ENCODE results near the gene NCAM2. TPM values are rescaled to one million over a fixed set of nuclear protein-coding genes. Genes with fewer than 3 reads are reported as not detected.

Gene NCAM2
- total RNA-seq, 1 experiment from 2014 or later: not detected

DNA sequence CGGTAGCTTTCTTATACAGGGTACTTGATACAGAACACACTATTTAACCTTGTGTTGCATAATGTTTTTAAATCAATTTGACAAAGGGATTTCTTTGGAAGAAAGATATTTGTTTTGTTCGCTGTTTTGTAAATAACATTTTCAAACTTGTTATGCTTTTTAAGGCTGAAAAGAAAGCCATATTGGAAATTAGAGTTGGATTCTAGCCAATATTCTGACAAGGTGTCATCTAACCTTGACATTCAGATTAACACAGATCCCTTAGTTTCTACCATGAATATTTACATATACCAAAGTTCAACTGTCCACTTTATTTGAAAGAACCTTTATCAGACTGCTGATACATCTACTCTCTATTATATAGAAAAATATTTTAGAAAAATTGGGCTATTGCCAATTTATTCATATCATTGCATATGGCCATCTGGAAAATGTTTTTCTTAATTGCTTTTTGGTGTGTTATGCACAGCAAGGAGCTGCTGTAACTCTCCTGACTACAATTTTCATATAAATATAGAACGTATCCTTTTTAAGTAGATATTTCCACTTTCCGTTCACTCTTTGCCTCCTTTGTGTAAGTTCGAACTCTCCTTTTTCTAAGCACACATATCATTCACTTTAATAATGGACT, 206.3 kb downstream of the NCAM2 start:
- no peak for DNase-seq (ENCODE audit: low read depth in 1 of 2, low spot score in 2 of 2)
- Histone ChIP-seq H3K36me3 (no peaks in the 10 kb centered on the region), H3K9me3 (replicated peaks) (no peaks in the 10 kb centered on the region), H3K27me3 (replicated peaks) (no peaks in the 10 kb centered on the region), H3K27ac (no peak overlapping the region), H3K4me1 (replicated peaks) (peaks cover 16% of the 10 kb centered on the region), H3K4me3 (no peak overlapping the region)

DNA sequence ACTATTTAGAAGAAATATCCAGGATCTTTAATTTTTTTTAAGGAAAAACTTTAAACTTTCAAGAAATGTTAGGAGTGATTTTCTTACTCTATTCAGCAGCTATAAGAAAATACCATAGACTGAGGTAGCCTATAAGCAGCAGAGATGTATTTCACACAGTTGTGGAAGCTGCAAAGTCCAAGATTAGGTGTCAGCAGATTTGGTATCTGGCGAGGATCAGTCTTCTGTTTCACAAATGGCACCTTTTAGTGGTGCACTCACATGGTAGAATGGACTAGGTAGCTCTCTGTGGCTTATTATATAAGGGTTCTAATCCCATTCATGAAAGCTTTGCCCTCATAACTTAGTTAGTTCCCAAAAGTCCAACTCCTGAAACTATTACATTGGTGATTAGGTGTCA, 207.4 kb downstream of the NCAM2 start:
- no peaks in the 10 kb centered on the region for H3K9me3 ChIP-seq (replicated peaks)
- H3K27me3 ChIP-seq (replicated peaks): no peaks in the 10 kb centered on the region
- no peak overlapping the region for H3K27ac ChIP-seq
- H3K36me3 ChIP-seq: no peaks in the 10 kb centered on the region
- DNase-seq (ENCODE audit: low read depth in 1 of 2, low spot score in 2 of 2): no peak
- H3K4me3 ChIP-seq: no peak overlapping the region
- H3K4me1 ChIP-seq (replicated peaks): peaks cover 11% of the 10 kb centered on the region; the same call in 1 of the 2 replicates

DNA sequence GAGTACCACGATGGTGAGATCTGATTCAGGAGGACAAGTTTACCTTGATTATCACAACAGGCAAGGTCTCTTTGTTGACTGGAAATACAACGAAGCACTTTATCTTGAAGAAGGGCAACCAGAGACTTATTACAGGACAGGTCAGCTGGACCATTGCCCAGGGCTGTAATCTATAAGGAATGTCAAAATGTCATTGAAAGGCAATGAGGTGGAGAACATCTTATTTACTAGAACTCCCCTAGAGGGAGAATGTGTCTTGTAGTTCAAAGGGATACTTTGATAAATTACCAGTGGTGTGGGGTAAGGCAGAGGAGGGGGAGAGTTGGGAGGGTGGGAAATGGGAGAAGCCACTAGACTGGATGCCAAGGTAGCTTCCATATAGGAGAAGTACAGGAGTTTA, 212.3 kb downstream of the NCAM2 start:
- H3K27ac ChIP-seq: no peak overlapping the region
- no peaks in the 10 kb centered on the region for H3K4me1 ChIP-seq (replicated peaks)
- H3K9me3 ChIP-seq (replicated peaks): no peaks in the 10 kb centered on the region
- DNase-seq (ENCODE audit: low read depth in 1 of 2, low spot score in 2 of 2): no peak
- no peak overlapping the region for H3K4me3 ChIP-seq
- no peaks in the 10 kb centered on the region for H3K27me3 ChIP-seq (replicated peaks)
- H3K36me3 ChIP-seq: no peaks in the 10 kb centered on the region

DNA sequence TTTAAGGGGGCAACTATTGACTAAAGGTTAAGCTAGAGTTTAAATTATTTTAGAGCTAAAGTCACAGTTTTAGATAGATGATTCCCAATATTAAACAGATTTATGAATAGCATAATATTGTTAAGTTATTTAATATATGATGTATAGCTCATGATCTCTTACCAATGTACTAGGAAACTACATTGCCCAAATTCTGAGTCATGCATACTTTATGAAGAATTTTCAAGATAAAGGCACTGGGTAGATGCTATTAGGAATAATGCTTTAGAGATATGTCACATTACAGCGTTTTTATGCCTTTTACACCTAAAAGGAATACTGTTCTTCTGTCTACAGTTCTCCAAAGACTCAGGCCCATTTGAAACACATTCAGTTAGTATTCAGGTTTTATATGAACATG, 215.1 kb downstream of the NCAM2 start:
- H3K4me1 ChIP-seq (replicated peaks): no peaks in the 10 kb centered on the region
- H3K9me3 ChIP-seq (replicated peaks): no peaks in the 10 kb centered on the region
- H3K36me3 ChIP-seq: no peaks in the 10 kb centered on the region
- no peak overlapping the region for H3K27ac ChIP-seq
- DNase-seq (ENCODE audit: low read depth in 1 of 2, low spot score in 2 of 2): no peak
- no peak overlapping the region for H3K4me3 ChIP-seq
- H3K27me3 ChIP-seq (replicated peaks): no peaks in the 10 kb centered on the region

DNA sequence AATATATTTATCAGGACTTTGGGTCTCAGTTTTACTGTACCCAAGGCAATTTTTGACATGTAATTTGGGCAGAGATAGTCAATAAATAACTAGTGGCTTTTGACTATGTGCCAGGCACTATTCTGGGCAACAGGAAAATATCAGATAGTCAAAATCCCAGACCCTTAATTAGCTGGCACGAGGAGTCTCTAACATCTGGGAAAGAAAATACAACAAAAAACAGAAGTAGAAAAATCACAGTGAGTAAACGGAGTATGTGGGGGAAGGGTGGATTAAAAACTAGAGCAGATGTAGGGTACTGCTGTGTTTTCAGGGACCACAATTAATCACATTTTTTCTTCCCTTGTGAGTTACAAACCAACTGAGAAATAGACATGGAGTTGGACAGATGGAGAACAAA, 217.8 kb downstream of the NCAM2 start:
- Histone ChIP-seq H3K27ac (no peak overlapping the region), H3K4me1 (replicated peaks) (no peaks in the 10 kb centered on the region), H3K9me3 (replicated peaks) (no peaks in the 10 kb centered on the region), H3K27me3 (replicated peaks) (no peaks in the 10 kb centered on the region), H3K4me3 (no peak overlapping the region), H3K36me3 (no peaks in the 10 kb centered on the region)
- DNase-seq (ENCODE audit: low read depth in 1 of 2, low spot score in 2 of 2): no peak

DNA sequence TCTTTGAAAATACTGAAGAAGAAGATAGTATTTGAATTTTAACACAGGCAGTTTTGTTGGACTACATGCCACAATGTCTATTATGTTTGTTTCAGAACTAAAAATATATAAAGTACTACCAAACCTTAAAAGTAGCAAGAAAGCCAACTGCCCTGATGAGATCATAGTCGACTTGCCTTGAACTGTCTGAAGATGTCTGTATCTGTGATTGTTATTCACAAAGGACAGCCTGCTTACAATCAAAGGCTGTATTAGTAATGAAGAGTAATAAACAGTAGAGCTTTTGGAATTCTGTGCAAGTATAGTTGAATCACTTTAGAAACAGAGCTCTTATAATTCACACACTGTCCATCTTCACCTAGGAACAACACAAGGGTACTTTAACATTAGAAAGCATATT, 228.3 kb downstream of the NCAM2 start:
- H3K4me3 ChIP-seq: no peak overlapping the region
- no peak for DNase-seq (ENCODE audit: low read depth in 1 of 2, low spot score in 2 of 2)
- H3K27ac ChIP-seq: no peak overlapping the region
- no peaks in the 10 kb centered on the region for H3K36me3 ChIP-seq
- H3K9me3 ChIP-seq (replicated peaks): no peaks in the 10 kb centered on the region
- no peaks in the 10 kb centered on the region for H3K4me1 ChIP-seq (replicated peaks)
- H3K27me3 ChIP-seq (replicated peaks): no peaks in the 10 kb centered on the region

DNA sequence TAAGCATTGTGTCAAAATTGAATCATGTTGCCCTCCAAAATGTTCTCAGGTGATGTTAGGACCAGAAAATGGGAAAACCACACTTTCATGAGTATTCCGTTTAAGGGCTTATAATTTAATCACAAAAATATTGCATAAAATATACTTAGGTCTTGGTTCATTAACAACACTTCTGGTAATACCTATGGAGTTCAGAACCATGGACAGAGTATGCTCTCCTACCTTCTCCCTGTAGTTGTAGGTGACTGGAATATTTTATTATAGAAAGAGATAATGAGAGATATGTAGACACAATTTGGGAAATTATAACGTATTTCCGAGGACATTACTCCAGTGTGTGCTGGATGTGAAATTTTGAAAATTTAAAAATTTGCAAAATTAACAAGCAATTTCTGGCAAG, 232.5 kb downstream of the NCAM2 start:
- H3K36me3 ChIP-seq: no peaks in the 10 kb centered on the region
- H3K4me3 ChIP-seq: no peak overlapping the region
- no peaks in the 10 kb centered on the region for H3K27me3 ChIP-seq (replicated peaks)
- H3K4me1 ChIP-seq (replicated peaks): no peaks in the 10 kb centered on the region
- H3K27ac ChIP-seq: no peak overlapping the region
- no peak for DNase-seq (ENCODE audit: low read depth in 1 of 2, low spot score in 2 of 2)
- no peaks in the 10 kb centered on the region for H3K9me3 ChIP-seq (replicated peaks)

DNA sequence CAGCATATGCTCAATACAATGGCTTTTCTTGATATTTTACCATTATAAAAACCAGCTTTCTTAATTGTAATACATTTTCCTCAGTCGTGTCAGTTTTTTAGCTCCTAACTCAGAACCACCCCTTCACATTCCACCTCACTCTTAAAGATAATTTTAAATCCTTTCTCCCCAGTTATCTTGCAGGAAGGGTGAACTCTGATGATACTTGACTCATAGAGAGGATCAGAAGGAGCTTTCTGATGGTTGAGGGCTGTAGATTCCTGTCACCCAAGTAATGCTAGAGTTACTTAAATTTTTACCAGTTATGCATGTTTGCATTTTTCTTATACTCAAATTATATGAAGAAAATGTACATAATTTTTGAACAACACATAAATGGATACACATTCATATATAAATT, 233.7 kb downstream of the NCAM2 start:
- Histone ChIP-seq H3K27me3 (replicated peaks) (no peaks in the 10 kb centered on the region), H3K36me3 (no peaks in the 10 kb centered on the region), H3K9me3 (replicated peaks) (no peaks in the 10 kb centered on the region), H3K27ac (no peak overlapping the region), H3K4me3 (no peak overlapping the region), H3K4me1 (replicated peaks) (no peaks in the 10 kb centered on the region)
- no peak for DNase-seq (ENCODE audit: low read depth in 1 of 2, low spot score in 2 of 2)

DNA sequence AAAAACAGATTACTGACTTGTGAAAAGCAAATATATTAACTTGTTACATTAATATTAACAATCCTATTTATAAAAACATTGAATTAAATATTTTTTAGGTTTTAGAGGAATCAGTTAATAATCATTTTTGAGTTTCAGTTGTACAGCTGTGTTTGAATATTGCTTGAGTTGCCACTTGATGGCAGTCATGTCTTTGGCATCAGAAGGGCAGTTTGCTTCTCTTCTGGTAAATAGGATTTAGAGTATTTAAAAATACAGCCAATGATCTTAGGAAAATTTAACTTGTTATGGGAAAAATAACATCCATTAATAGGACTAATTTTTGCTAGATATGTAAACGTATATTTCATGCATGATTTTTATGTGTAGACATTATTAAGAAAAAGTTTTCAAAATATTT, 234.1 kb downstream of the NCAM2 start:
- no peaks in the 10 kb centered on the region for H3K9me3 ChIP-seq (replicated peaks)
- H3K4me3 ChIP-seq: no peak overlapping the region
- H3K27ac ChIP-seq: no peak overlapping the region
- H3K27me3 ChIP-seq (replicated peaks): no peaks in the 10 kb centered on the region
- H3K4me1 ChIP-seq (replicated peaks): no peaks in the 10 kb centered on the region
- no peak for DNase-seq (ENCODE audit: low read depth in 1 of 2, low spot score in 2 of 2)
- no peaks in the 10 kb centered on the region for H3K36me3 ChIP-seq

DNA sequence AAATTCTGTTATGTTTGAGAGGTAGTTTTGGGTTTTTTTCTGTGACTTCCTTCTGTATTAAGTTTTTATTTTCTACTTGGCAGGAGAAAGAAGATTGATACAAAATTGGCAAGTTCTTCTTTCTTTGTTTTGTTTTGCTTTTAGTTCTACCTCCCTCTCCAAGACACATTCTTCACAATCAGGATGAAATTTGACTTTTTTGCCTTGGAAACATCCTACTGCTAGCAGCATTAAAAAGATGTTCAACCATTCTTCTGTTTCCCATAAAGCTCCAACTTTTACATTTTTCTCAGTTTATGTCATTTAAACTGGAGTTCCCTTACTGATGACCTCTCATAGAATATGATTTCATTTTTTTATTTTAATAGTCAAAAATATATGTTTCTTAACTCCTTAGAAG, 234.8 kb downstream of the NCAM2 start:
- Histone ChIP-seq H3K4me3 (no peak overlapping the region), H3K9me3 (replicated peaks) (no peaks in the 10 kb centered on the region), H3K27me3 (replicated peaks) (no peaks in the 10 kb centered on the region), H3K36me3 (no peaks in the 10 kb centered on the region), H3K4me1 (replicated peaks) (no peaks in the 10 kb centered on the region), H3K27ac (no peak overlapping the region)
- DNase-seq (ENCODE audit: low read depth in 1 of 2, low spot score in 2 of 2): no peak

DNA sequence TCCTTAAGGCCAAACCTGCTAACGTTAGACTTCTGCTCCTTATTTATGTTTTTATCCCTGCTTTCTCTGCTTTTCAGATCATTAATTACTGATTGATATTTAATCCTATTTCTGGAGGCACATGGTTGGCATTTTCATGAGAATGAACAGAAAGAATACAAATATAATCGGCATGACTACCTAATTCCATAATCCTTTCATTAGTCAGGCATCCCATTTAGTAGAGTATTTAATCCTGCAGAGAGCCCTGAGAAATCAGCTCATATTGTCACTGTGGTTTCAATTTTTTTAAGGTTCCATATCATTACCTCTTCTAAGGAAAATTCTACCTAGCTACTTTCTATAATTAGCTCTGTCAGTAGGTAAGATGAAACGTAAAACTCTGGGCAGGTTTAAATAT, 238.8 kb downstream of the NCAM2 start:
- no peak for DNase-seq (ENCODE audit: low read depth in 1 of 2, low spot score in 2 of 2)
- Histone ChIP-seq H3K36me3 (no peaks in the 10 kb centered on the region), H3K4me3 (no peak overlapping the region), H3K27ac (no peak overlapping the region), H3K27me3 (replicated peaks) (no peaks in the 10 kb centered on the region), H3K4me1 (replicated peaks) (no peaks in the 10 kb centered on the region), H3K9me3 (replicated peaks) (no peaks in the 10 kb centered on the region)

DNA sequence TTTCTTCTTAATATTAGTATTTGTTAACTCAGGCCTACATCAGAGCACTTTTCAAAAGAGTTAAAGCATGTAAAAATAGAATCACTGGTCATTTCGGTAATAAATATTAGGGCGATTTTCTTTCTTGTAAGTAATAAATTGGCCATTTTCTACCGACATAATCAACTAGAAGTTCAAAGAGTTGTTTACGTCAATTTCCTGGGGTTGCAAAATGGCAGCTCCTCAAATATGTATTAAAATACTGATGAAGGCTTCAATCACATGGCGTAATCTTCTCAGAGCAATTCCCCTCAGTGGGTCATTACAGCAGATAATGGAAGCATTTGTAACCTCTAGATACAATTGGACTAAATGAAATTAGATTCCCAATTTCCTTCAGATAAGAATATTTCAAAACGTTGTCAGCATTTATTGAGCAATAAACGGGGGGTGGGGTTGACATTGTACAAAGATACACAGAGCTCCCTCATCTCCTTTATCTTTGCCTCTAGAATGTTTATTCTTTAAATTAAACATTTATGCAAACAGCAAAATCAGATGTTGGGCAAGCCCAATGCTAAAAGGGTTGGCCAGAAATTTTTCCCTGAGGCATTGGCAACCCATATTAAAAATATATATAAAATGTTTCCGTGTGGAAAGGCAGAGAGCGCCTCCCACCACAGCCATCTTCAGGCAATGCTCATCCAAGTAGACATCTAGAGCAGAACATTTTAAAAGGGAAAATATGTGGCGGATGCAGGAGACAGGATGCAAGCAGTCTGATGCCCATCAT, 240.6 kb downstream of the NCAM2 start:
- no peak for DNase-seq (ENCODE audit: low read depth in 1 of 2, low spot score in 2 of 2)
- Histone ChIP-seq H3K36me3 (no peaks in the 10 kb centered on the region), H3K9me3 (replicated peaks) (no peaks in the 10 kb centered on the region), H3K27ac (no peak overlapping the region), H3K4me3 (no peak overlapping the region), H3K27me3 (replicated peaks) (no peaks in the 10 kb centered on the region), H3K4me1 (replicated peaks) (no peaks in the 10 kb centered on the region)

DNA sequence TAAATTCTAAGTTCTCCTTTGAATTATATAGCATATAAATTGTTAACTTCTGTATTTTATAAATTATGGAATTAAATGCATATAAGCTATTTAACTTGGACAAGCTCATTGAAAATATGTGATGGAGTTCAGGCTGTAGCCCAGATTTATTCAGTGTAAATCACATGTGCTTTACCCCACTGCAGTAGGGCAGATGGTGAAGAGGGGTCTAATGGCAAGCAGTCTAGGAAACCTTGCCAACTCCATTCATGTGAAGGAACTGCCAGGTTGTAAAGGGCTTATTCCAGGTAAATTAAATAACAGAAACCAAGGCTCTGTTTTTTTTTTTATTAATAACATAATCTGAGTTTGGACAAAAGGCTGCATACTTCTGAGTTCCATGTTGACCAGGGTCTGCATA, 243.2 kb downstream of the NCAM2 start:
- no peak for DNase-seq (ENCODE audit: low read depth in 1 of 2, low spot score in 2 of 2)
- no peaks in the 10 kb centered on the region for H3K27me3 ChIP-seq (replicated peaks)
- H3K4me1 ChIP-seq (replicated peaks): no peaks in the 10 kb centered on the region
- H3K36me3 ChIP-seq: no peaks in the 10 kb centered on the region
- H3K4me3 ChIP-seq: no peak overlapping the region
- no peaks in the 10 kb centered on the region for H3K9me3 ChIP-seq (replicated peaks)
- H3K27ac ChIP-seq: no peak overlapping the region

DNA sequence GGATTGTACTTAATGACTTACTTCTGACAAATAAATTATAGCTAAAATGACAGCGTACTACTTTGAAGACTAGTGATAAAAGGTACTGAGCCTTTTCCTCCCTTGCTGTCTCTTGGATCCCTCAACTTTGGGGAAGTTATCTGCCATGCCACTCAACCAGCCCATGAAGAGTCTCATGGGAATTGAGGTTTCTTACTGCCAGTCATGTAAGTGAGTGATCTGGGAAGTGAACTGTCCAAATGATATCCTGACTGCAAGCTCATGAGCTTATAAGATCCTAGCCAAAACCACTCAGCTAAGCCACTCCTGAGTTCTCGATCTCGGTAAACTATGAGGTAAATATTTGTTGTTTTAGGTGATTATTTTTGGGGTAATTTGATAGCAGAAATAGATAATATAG, 247.8 kb downstream of the NCAM2 start:
- Histone ChIP-seq H3K4me3 (no peak overlapping the region), H3K9me3 (replicated peaks) (no peaks in the 10 kb centered on the region), H3K4me1 (replicated peaks) (no peaks in the 10 kb centered on the region), H3K36me3 (no peaks in the 10 kb centered on the region), H3K27me3 (replicated peaks) (no peaks in the 10 kb centered on the region; the same call in 1 of the 2 replicates), H3K27ac (no peak overlapping the region)
- no peak for DNase-seq (ENCODE audit: low read depth in 1 of 2, low spot score in 2 of 2)

DNA sequence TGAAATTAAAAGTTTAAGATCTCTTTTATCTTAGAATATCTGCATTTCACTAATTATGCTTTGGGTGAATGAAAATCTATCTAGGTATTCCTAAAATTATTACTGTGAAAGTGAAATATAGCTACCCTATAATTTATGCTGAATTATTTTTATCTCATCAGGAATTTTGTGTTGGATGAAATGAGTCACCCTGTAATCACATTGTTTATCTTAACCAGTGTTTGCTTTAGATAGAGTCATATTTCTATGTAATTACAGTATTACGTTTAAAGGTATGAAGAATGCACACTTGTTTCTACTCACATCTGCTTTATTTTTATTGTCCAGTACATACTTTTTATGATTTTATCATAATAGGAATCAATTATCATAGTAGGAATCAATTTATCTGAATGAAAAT, 249.2 kb downstream of the NCAM2 start:
- Histone ChIP-seq H3K9me3 (replicated peaks) (no peaks in the 10 kb centered on the region), H3K36me3 (no peaks in the 10 kb centered on the region), H3K27ac (no peak overlapping the region), H3K27me3 (replicated peaks) (no peaks in the 10 kb centered on the region; the same call in 1 of the 2 replicates), H3K4me3 (no peak overlapping the region), H3K4me1 (replicated peaks) (no peaks in the 10 kb centered on the region)
- DNase-seq (ENCODE audit: low read depth in 1 of 2, low spot score in 2 of 2): no peak

All from SJSA1 (cell line).